Smooth muscle cell of the brain vasculature (primary cell): Measurements from ENCODE around the gene MLLT10.
"Not testable (repeated sequence)": the region's sequence is repeated elsewhere in the genome, so short reads cannot be mapped to it uniquely, and the experiment has no call there.

ENCODE experiments used
- DNase-seq: peaks from one replicate; pipeline ENCODE4 v3.0.0-alpha.2; 2012; ENCODE audit warnings: low read depth, low spot score

The MLLT10 gene

DNA sequence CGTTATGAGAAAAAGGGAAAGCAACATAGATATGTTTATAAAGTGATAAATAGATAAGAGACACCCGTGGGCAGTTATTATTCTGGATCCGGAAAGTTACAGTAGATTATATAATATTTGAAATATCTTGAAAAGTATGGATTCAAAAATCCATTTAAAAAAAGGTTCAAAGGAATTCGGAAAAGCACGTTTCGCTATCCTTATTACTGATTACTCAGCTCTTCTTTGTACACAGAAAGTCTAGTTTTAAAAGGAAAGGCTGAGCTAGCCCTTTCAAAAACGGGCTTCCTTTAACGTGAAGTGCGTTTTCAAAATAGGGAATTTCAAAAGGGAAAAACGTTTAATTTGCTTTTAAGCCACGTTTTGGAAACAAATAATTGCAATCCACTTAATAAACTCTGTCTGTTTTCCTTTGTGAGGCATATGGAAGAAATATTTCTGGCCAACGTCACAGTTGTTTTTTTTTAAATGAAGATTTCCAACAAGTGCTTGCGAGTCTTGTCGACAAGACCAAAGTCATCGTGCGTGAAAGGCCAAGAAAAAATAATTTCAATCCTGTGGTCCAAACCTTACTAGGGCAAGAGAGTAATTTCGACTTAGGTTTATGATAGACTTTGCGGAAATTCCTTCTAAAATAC lies 6.3 kb upstream of the MLLT10 start:
- no peak for DNase-seq

DNA sequence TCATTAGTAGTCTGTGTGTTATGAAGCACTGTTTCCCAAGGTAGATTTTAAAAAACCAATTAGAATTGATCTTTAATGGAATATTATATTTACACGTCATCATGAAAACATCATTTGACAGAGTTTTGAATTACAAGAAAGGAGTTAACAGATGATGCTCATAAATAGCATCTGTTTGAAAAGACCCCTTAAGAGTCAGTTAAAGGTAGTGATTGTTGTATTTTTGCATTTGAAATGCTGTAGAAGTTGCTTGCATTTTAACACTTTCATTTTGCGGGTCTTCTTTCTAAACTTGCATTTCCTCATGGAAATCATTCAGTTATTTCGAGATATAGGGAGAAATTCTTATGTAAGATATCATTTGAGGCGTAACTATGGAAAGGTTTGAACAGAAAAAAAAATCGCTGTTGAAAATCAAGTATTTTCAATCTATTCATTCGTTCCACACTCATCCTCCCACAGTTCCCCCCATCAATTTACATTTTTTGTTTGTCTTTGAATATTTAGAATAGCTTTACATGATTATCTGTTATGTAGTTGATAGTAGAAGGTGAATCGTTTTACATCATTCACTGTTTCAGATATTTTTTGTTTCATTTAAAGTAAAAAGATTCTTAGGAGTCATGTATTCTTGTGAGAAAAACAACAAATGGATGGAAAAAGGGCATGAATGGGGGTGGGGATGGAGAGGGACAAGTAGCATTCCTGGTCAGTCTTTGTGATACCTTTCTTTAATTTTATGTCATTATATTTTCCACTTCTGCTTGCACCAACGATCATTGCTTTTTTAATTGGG lies 5.6 kb upstream of the MLLT10 start:
- no peak for DNase-seq

DNA sequence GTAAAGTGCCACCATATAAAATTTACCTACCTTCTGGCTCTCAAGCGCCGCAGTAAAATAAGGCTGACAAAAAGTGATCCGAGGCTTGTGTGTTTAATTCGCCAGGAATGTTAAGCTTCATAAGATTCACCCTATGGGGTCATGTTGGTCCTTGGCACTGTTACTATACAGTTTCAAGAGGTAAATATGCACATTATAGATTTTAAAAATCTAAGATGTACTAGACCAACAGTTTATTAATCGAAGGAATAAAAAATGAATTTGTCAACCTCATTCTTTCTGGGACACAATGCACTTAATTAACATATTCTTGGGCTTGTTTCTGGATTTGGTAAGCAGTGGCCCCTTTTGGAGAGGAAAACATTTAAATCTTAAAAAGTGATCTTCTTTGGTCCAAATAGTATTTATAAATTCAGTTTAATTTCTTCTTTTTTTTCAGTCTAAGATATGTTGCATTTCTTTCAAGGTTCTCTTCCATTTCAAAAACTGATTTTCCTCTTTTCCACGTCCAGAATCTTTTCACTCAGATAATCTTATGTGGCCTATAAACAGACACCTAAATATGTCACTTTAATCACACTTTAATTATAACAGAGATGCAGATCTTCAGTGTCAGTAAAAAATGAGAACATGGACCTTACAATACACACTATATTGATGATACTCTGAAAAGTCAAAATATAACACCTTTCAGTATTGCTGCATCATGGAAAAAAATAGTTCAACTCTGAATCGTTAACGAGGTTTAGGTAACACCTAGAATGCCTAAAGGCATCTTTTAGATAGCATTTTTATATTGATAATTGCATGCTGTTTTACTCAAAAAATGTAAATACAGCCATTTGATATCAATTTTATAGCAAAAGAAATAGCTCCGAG lies 4.8 kb upstream of the MLLT10 start:
- DNase-seq: no peak

DNA sequence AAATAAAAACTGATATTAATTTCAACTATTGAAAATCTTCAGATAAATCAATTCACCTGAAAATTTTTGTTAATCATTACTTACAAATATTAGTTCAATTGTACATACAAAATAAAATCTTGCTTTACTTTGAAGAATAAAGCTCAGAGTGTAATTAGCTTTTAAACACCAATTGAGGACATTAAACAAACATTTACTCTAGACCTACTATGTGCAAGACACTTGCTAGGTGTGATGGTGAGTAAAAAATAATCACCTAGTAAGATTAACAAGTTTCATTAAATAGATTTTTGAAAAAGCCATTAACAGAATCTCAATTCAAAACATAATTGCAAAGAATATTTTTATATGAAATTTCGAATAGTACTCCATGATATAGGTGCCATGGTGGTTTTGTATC lies 3.9 kb upstream of the MLLT10 start:
- DNase-seq: no peak

DNA sequence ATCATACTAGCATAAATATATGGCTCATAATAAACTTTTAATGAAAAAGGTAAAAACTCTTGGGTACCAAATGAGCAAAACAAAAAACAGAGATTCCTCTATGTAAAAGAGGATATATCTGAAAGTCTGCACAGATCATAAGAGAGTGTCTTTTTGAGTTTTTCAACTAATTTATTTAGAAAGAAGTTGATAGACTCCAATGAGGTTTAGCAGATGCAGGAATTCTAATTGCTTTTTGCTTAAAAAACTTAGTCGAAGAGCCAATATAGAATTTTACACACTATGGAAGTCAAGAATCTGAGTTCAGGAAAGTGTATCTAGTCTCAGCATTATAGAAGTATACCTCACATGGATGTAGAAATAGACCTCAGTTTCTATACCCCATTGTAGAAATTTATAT lies 3.4 kb upstream of the MLLT10 start:
- no peak for DNase-seq

DNA sequence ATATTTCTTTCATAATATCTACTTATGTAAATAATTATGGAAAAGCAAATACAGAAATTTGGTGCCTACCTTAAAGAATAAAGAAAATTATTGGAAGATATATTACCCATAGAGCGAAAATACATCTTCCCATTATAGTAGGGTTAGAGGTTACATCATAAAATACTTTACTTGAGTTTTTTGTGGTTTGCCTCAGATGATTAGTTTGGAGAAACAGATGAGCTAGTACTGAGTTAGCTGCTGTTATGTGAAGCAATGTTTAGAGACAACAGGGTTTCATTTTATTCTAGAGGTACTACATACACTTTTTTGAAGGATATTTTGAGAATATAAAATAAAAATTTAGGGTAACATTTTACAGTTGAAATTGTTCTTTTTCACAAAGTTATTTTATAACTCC lies 2.9 kb upstream of the MLLT10 start:
- no peak for DNase-seq

DNA sequence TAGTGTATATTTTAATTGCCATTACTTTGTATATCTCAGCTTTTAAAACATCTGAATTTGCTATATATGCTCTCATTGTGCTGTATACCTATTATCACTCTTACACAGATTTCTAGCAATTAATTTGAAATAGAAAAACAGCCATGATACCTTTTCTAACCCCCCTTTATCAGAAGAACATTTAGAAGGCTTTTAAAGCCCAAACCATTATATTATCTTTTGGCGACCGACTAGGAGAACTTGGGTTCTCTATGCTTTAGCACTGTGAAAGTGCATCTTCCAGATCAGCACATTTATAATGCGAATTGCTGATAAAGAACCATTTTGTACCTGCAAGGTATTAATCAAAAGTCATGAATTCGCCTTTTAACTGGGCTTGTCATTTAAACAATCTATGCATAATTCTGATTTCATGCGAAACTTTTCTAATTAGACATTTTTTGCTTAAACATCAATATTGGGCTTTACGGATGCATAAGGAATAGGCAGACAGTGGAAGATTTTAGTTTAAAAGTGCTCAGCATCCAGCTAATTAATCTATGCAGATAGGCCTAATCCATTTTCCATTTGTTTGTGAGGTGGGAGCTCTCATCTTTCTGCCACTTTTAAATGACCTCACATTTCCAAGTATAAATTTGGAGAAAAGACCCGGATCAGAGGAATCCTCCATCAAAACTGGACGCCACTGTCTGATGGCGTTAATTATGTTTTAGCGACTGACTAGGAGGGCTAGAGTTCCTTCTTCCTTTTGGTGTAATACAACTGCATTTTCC lies 1.2 kb upstream of the MLLT10 start:
- DNase-seq: no peak

DNA sequence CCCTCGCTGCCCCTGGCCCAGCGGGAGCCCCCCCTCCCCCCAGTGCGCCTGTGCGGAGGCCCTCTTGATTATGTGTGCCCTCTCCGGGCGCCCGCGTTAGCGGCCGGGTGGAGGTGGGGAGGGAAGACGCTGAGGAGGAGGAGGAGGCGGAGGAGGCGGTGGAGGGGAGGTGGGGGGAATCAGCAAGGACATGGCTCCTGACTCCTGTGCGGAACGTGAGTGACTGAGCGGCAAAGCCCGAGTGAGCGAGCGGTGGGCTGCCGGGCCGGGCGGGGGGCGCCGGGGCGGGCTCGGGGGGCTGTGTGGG lies 201 bp downstream of the MLLT10 start:
- DNase-seq: no peak

DNA sequence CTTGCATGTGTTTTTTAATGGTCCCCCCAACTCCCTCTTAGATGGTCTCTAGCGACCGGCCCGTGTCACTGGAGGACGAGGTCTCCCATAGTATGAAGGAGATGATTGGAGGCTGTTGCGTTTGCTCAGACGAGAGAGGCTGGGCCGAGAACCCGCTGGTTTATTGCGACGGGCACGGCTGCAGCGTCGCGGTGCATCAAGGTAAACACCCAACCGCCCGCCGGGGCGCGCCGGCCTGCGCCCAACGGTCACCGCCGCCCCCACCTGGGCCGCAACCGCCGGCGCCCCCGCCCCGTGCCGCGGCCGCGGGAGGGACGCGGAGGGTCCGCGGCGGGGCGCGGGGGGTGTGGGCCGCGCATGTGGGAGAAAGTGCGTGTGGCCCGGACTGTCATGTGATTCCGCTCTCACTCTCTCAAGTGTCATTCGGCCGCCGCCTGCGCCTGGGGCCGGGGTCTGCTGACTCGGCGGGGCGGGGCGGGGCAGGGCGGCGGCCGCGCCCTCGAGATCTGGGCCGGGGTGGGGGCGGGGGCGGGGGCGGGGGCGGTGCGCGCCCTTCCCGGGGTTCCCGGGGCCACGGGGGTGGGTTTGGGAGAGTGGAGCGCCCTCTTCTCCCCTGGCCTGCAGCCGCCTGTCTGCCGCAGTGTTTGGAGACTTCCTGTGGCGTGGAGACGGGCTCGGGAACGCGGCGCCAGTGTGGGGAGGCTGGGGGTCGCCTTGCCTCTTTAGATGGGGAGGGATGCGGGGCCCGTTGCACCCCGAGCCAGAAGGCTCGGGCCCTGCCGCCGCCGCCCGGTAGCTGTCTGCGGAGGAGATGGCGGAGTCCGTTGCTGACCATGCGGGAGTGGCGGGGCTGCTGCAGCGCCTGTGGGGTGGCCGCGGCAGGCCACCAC lies 817 bp downstream of the MLLT10 start:
- DNase-seq: no peak

DNA sequence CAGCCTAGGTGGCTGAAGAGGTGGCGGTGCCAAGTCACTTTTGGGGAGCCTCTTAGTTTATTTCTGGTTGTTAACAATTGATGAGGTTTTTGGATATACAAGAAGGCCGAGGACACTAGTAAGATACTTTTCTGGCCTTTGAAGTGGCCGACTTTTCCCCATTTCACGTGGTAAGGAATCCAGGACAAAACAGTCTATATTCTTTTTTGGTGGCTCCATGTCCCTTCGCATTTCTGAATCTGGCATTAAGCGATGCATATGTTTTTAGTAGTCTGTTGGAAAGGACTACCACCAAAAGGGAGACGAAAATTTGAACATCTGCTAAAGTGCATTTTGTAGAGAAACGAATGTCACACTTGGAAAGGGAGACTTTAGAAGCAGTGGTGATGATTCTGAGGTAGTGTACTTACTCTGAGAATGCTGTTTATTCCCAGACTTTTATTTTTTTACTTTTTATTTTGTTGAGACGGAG lies 1.5 kb downstream of the MLLT10 start:
- DNase-seq: no peak

DNA sequence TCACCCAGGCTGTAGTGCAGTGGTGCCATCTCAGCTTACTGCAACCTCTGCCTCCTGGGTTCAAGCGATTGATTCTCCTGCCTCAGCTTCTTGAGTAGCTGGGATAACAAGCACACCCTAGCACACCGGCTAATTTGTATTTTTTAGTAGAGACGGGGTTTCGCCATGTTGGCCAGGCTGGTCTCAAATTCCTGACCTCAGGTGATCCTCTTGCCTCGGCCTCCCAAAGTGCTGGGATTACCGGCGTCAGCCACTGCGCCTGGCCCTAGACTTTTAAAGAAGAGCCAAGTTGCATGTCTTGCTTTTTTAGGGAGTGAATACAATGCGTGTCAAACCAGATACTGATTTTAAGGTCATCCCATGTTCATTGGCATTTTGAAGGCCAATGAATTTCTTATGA lies 1.9 kb downstream of the MLLT10 start:
- not testable (repeated sequence) for DNase-seq

DNA sequence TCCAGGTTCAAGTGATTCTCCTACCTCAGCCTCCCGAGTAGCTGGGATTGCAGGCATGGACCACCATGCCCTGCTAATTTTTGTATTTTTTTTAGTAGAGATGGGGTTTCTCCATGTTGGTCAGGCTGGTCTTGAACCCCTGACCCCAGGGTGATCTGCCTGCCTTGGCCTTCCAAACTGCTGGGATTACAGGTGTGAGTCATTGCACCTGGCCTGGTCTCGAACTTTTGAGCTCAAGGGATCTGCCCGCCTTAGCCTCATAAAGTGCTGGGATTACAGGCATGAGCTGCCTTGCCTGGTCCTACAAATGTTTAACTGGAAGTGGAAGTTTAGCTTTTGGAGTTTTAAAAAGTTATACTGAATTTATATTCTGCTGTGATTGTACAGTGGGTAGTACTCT lies 2.8 kb downstream of the MLLT10 start:
- DNase-seq: no peak

DNA sequence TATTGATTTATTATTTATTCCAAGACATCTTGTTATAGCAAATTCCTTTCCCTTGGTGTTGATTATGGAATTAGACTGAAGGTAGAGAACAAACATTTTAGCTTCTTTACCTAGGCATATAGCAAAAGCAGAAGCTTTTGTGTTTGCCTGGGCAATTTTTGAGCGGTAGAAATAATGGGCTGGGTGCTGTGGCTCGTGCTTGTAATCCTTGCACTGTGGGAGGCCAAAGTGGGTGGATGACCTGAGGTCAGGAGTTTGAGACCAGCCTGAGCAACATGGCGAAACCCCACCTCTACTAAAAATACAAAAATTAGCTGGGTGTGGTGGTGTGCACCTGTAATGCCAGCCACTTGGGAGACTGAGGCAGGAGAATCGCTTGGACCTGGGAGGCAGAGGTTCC lies 6.7 kb downstream of the MLLT10 start:
- not testable (repeated sequence) for DNase-seq

DNA sequence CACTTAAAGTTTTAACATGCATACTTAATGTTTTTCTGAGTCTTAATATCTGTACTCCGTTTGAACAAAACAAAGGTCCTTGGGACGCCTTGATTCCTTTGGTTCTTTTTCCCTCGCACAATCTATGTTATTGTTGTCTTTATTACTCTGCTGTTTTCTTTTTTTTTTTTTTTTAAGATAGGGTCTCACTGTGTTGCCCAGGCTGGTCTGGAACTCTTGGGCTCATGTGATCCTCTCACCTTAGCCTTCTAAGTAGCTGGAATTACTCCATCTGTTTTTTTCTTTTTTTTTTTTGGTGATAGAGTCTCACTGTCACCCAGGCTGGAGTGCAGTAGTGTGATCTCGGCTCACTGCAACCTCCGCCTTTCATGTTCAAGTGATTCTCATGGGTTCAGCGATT lies 13.2 kb downstream of the MLLT10 start:
- no peak for DNase-seq

DNA sequence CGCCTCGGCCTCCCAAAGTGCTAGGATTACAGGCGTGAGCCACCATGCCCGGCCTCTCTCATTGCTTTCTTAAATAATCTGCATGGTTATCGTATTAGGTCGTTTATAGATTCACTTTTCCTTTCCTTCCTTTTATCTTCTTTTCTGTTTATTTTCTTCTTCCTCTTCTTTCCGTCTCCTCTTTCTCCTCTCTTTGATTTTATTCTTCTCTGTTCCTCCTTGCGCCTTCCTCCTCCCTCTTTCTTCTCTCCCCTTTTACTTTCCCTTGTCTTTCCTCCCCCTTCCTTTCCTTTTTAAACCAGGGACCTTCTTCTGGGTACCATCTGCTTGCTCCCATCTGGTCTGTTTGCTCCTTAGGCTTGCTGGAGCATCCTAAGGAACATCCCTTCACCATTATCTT lies 18.6 kb downstream of the MLLT10 start:
- no peak for DNase-seq

DNA sequence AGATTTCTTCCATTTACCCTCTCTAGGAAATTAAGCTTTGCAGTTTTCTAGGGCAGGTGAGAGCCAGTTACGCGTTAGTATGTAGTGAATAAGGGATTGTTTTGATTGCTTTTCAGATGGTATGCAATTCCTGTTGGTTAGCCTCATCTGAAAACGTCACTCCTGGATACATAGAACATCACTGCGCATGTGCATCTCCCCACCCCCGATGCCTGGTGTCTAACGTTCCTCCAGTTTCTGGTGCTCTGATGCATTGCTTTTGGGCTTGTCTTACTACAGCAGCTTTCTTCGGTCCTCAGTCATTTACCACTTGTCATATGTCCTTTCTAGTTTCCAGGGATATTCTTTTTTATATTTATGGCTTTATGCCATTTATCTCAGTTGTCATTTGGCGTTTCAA lies 22.5 kb downstream of the MLLT10 start:
- no peak for DNase-seq

DNA sequence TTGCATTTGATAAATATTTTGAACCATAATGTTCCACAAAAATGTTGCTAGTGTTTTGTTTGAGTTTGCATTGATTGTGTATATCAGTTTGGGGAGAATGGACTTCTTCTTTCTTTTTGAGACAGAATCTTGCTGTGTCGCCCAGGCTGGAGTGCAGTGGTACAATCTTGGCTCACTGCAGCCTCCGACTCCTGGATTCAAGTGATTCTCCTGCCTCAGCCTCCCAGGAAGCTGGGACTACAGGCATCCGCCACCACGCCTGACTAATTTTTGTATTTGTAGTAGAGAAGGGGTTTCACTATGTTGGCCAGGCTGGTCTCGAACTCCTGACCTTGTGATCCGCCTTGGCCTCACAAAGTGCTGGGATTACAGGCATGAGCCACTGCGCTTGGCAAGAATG lies 25.0 kb downstream of the MLLT10 start:
- not testable (repeated sequence) for DNase-seq

DNA sequence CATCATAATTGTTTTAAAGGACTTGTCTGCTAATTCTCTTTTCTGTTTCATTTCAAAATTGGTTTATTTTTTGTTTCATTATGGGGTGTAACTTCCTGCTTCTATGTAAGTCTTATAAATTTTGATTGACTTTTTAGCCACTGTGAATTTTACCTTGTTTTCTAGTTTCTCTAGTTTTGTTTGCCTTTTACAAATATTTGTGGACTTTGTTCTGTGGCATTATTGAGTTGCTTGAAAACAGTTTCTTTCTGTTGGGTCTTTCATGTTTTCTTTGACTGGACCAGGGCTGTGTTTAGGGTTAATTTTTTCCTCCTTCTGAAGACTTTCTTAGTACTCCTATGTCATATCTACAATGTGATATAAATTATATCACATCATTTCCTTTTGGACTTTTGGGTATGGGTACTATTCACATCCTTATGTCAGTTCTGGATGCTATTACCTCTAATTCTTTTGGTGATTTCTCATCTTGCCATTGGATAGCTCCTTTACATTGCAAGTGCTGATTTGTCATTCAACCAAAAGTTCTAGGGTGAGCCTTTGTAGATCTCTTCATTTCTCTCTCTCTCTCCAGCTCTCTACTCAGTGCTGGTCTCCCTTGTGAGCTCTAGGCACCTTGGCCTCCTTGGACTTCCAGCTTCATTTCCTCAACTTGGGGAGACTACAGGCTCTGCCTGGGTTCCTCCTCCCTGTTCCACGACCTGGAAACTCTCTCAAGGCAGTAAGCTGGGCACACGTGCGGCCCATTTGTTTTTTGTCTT lies 36.9 kb downstream of the MLLT10 start:
- DNase-seq: no peak

DNA sequence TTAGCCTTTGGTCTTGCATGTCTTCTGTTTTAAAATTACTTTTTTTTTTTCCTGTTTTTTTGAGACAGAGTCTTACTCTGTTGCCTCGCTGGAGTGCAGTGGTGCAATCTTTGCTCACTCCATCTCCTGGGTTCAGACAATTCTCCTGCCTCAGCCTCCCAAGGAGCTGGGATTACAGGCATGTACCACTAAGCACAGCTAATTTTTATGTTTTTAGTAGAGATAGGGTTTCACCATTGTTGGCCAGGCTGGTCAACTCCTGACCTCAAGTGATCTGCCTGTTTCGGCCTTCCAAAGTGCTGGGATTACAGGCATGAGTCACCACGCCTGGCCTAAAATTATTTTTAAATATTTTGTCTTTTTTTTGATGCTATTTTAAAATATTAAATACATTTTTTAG lies 38.5 kb downstream of the MLLT10 start:
- DNase-seq: peak; percentile 20

DNA sequence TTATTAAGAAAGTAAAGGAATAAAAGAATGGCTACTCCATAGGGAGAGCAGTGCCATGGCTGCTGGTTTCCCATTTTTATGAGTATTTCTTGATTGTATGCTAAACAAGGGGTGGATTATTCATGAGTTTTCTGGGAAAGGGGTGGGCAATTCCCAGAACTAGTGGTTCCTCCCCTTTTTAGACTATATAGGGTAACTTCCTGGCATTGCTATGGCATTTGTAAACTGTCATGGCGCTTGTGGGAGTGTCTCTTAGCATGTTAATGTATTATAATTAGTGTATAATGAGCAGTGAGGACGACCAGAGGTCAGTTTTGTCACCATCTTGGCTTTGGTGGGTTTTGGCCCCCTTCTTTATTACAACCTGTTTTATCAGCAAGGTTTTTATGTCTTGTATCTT lies 40.5 kb downstream of the MLLT10 start:
- not testable (repeated sequence) for DNase-seq
